ENCODE results near the gene ACTR3. TPM values are rescaled to one million over a fixed set of nuclear protein-coding genes. Genes with fewer than 3 reads are reported as not detected.
A peak's percentile ranks its signal among the peaks of the same experiment; 100 is the strongest.

The ACTR3 gene
- total RNA-seq, 4 donors from 2014 or later = 83.9 to 126 (median 102) TPM

GRCh38 chr2:113895301-113895700, 5.4 kb downstream of the ACTR3 start:
- H3K27me3 ChIP-seq = no peaks in the 10 kb centered on the region
- intact Hi-C loops (cut with DNase I) = loop anchor here (10.0 kb wide), 1 partner anchor 70 kb away; no protein-coding TSS in a partner anchor
- no peak for DNase-seq
- peak overlapping the region in 1 of 3 donors; percentile 6 for H3K27ac ChIP-seq
- TF ChIP-seq POLR2A (IDR thresholded peaks at IDR 0.05) = no peak
- TF ChIP-seq, protein P1, sequence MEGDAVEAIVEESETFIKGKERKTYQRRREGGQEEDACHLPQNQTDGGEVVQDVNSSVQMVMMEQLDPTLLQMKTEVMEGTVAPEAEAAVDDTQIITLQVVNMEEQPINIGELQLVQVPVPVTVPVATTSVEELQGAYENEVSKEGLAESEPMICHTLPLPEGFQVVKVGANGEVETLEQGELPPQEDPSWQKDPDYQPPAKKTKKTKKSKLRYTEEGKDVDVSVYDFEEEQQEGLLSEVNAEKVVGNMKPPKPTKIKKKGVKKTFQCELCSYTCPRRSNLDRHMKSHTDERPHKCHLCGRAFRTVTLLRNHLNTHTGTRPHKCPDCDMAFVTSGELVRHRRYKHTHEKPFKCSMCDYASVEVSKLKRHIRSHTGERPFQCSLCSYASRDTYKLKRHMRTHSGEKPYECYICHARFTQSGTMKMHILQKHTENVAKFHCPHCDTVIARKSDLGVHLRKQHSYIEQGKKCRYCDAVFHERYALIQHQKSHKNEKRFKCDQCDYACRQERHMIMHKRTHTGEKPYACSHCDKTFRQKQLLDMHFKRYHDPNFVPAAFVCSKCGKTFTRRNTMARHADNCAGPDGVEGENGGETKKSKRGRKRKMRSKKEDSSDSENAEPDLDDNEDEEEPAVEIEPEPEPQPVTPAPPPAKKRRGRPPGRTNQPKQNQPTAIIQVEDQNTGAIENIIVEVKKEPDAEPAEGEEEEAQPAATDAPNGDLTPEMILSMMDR (IDR thresholded peaks at IDR 0.05) = no peak
- H3K36me3 ChIP-seq = no peaks in the 10 kb centered on the region
- H3K4me1 ChIP-seq = peaks cover 22 to 69% of the 10 kb centered on the region in 2 donors
- no peaks in the 10 kb centered on the region for H3K9me3 ChIP-seq
- H3K4me3 ChIP-seq (replicated peaks in 1 of 3) = no peak overlapping the region
- WGBS, 2 donors = 86 to 89% methylated on average over 4 of the region's 4 CpGs

DNA sequence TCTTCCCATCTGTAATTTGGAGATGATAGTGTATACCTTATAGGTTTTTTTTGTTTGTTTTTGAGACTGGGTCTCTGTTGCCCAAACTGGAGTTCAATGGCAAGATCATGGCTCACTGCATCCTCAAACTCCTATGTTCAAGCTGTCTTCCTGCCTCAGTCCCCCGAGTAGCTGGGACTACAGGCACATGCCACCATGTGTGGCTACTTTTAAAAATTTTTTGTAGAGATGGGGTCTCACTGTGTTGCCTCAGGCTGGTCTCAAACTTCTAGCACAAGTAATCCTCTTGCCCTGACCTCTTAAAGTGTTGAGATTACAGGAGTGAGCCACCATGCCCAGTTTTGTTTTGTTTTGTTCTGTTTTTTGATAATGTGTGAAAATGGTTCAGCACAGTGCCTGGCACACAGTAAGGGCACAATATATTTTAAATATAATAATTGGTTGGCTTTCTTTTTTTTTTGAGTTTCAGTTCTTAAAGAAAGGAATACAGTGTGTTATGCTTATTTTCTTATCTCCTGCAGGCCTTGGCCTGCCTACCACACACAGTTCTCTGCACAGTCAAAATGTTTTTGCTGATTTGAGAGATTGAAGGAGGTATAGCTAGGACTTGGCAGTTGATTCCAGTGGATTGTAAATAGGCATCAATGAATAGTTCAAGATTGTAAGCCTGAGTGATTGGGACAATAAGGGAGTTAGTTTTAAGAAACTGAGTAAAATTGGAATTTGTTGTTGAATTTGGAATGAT, 6.1 kb downstream of the ACTR3 start:
- WGBS, 2 donors = 60 to 77% methylated on average over 1 of the region's 1 CpG
- Histone ChIP-seq H3K27ac (peak overlapping the region in 1 of 3 donors; percentile 6), H3K9me3 (no peaks in the 10 kb centered on the region), H3K36me3 (no peaks in the 10 kb centered on the region), H3K4me3 (replicated peaks in 1 of 3) (no peak overlapping the region), H3K4me1 (peaks cover 22 to 69% of the 10 kb centered on the region in 2 donors), H3K27me3 (no peaks in the 10 kb centered on the region)
- intact Hi-C loops (cut with DNase I) = loop anchor here (10.0 kb wide), 1 partner anchor 71 kb away; no protein-coding TSS in a partner anchor
- DNase-seq = no peak
- TF ChIP-seq POLR2A (IDR thresholded peaks at IDR 0.05) = no peak
- TF ChIP-seq, protein P1 (IDR thresholded peaks at IDR 0.05) = no peak

- intact Hi-C loops (cut with DNase I) = loop anchor here (10.0 kb wide), 1 partner anchor 72 kb away; no protein-coding TSS in a partner anchor
- Histone ChIP-seq H3K4me1 (peaks cover 17 to 62% of the 10 kb centered on the region in 2 donors), H3K27ac (no peak overlapping the region), H3K36me3 (no peaks in the 10 kb centered on the region), H3K4me3 (replicated peaks in 1 of 3) (no peak overlapping the region), H3K27me3 (no peaks in the 10 kb centered on the region), H3K9me3 (no peaks in the 10 kb centered on the region)
- TF ChIP-seq POLR2A (IDR thresholded peaks at IDR 0.05) = no peak
- TF ChIP-seq, protein P1 (IDR thresholded peaks at IDR 0.05) = no peak
- no peak for DNase-seq
- 57 to 77% methylated on average over 2 of the region's 2 CpGs for WGBS, 2 donors
Observed at GRCh38 chr2:113896791-113897190, 6.9 kb downstream of the ACTR3 start.

GRCh38 chr2:113898081-113898480, 8.2 kb downstream of the ACTR3 start:
- no peaks in the 10 kb centered on the region for H3K27me3 ChIP-seq
- TF ChIP-seq, protein P1 (IDR thresholded peaks at IDR 0.05) = no peak
- TF ChIP-seq POLR2A (IDR thresholded peaks at IDR 0.05) = no peak
- H3K36me3 ChIP-seq = no peaks in the 10 kb centered on the region
- peaks cover 11 to 51% of the 10 kb centered on the region in 2 donors for H3K4me1 ChIP-seq
- H3K27ac ChIP-seq = no peak overlapping the region
- H3K9me3 ChIP-seq = no peaks in the 10 kb centered on the region
- no peak overlapping the region for H3K4me3 ChIP-seq (replicated peaks in 1 of 3)
- no peak for DNase-seq
- intact Hi-C loops (cut with DNase I) = loop anchor here (10.0 kb wide), 1 partner anchor 73 kb away; no protein-coding TSS in a partner anchor

DNA sequence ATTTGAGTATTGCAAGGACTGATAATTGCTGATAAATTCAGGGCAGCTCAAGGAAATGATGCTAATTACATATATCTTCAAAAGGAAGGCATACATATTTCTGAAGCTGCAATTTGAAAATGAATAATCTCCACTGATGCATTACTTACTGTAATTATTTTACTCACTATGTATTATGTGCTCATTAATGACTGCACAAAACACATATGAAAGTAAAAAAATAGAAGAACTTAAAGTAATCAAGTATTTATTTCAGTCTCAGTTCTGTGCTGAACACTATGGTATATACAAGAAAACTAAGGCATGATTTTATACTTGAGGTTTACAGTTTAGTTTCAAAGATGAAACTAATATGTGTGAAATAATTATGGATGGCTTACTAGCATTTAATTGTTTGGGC, 9.3 kb downstream of the ACTR3 start:
- no peak for DNase-seq
- Histone ChIP-seq H3K4me3 (replicated peaks in 1 of 3) (no peak overlapping the region), H3K36me3 (no peaks in the 10 kb centered on the region), H3K27me3 (no peaks in the 10 kb centered on the region), H3K4me1 (peaks cover 11 to 42% of the 10 kb centered on the region in 2 donors), H3K27ac (no peak overlapping the region), H3K9me3 (no peaks in the 10 kb centered on the region)
- intact Hi-C loops (cut with DNase I) = loop anchor here (10.0 kb wide), 1 partner anchor 74 kb away; no protein-coding TSS in a partner anchor
- TF ChIP-seq POLR2A (IDR thresholded peaks at IDR 0.05) = no peak
- TF ChIP-seq, protein P1 (IDR thresholded peaks at IDR 0.05) = no peak

Measured in thyroid gland (tissue), 4 donors.